ENCODE results near the gene ENO3.

- TF ChIP-seq POLR2A (IDR thresholded peaks at IDR 0.05) (no peak), CTCF (IDR thresholded peaks at IDR 0.05) (no peak)
Measured at GRCh38 chr17:4965311-4965986, 14.5 kb downstream of the ENO3 start.
